AG04450 (cell line): Measurements from ENCODE around the gene MPDU1. TPM values are rescaled to one million over a fixed set of nuclear protein-coding genes. Genes with fewer than 3 reads are reported as not detected.

Experiments used
- CTCF ChIA-PET: fragments of 300-600, 350-600 bp; formaldehyde crosslinking; extraction: SDS; loops from one replicate; lab custom pipeline; 2022; ENCODE audit warnings: antibody characterized with exemption, inconsistent platforms; lab: Charles Lee
- POLR2A ChIA-PET: fragments of 350-600 bp; formaldehyde crosslinking; extraction: SDS; loops from one replicate; lab custom pipeline; 2021; ENCODE audit warnings: antibody characterized with exemption, inconsistent platforms; lab: Yijun Ruan, JAX
- DNase-seq: peaks from one replicate; pipeline ENCODE4 v3.0.0-alpha.2; 2011; ENCODE audit warnings: low read depth, low spot score
- H3K27ac ChIP-seq: one replicate; pipeline ENCODE4 v1.5.1; 2012; ENCODE audit warnings: low read depth, low read length, control low read depth
- H3K27me3 ChIP-seq: one replicate; pipeline ENCODE4 v1.6.0; 2012; ENCODE audit warnings: low read length; ENCODE audit not compliant: control insufficient read depth, insufficient read depth
- H3K4me3 ChIP-seq: 2 replicates; pipeline ENCODE4 v1.5.1; 2011; ENCODE audit warnings: mild to moderate bottlenecking, low read depth, low read length, control low read depth
- H3K9me3 ChIP-seq: 2 replicates; pipeline ENCODE4 v1.5.1; 2012; ENCODE audit warnings: low read length; ENCODE audit not compliant: control insufficient read depth, insufficient read depth
- CTCF ChIP-seq: IDR thresholded peaks from 2 replicates; pipeline ENCODE4 v1.5.1; 2011; ENCODE audit warnings: low read depth, low read length, control low read depth, inconsistent platforms
- polyA plus RNA-seq: library from polyadenylated mRNA; depleted of rRNA; stranded (reverse); fragments of >200 nt; gene quantifications from 2 replicates; pipeline ENCODE4 v1.2.3, GENCODE V29; 2011

The MPDU1 gene
- polyA plus RNA-seq, 1 experiment = 131 TPM

- Histone ChIP-seq H3K9me3 (peaks cover 8% of the 10 kb centered on the region; the same call in 1 of the 2 replicates), H3K4me3 (peak overlapping the region; percentile 29), H3K27ac (peak overlapping the region; percentile 89), H3K27me3 (no peaks in the 10 kb centered on the region)
- DNase-seq = no peak
- POLR2A ChIA-PET = interaction anchor here (0.9 to 3.2 kb wide), 6 partner anchors 7 to 176 kb away, joined by 3 to 22 read pairs (median 4); partner anchors contain the start of genes SENP3, SOX15, TP53 and WRAP53
- CTCF ChIA-PET = interaction anchor here (1.5 to 1.9 kb wide), 2 partner anchors 9 to 19 kb away, joined by 4 to 8 read pairs; no protein-coding TSS in a partner anchor
- TF ChIP-seq CTCF = no peak
Observed at GRCh38 chr17:7579834-7580603, 3.6 kb upstream of the MPDU1 start.

DNA sequence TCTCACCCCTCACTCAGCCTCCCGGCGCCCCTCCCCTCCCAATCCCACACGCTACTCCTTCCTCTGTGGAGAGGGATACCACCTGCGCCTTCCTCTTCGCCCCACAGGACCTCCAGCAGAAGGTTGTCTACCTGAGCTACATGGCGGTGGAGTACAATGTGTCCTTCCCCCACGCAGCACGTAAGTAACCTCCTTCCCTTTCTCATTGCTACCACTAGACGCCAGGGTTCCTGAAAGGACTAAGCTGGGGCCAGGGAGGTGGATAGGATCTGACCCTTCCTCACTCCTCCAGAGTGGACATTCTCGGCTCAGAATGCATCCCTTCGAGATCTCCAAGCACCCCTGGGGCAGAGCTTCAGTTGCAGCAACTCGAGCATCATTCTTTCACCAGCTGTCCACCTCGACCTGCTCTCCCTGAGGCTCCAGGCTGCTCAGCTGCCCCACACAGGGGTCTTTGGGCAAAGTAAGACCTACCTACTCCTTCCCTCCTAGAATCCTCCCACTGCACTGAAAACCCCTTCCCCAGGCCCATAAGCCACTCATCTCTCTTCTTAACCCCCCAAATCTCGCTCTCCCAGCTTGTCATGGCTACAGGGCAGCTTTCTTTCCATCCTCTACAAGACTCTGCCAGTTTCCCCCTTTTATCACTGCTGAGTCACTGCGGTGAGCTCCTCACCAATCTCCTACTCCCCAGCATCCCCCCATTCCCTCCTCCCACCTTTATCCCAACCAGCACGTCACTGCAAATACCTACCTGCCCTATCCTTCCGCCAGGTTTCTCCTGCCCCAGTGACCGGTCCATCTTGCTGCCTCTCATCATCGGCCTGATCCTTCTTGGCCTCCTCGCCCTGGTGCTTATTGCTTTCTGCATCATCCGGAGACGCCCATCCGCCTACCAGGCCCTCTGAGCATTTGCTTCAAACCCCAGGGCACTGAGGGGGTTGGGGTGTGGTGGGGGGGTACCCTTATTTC lies 2.8 kb upstream of the MPDU1 start:
- Histone ChIP-seq H3K4me3 (no peak overlapping the region), H3K27ac (no peak overlapping the region), H3K27me3 (no peaks in the 10 kb centered on the region), H3K9me3 (peaks cover 8% of the 10 kb centered on the region; the same call in 1 of the 2 replicates)
- no peak for DNase-seq
- no peak for TF ChIP-seq CTCF
- ChIA-PET POLR2A (interaction anchor here (0.7 to 3.2 kb wide), 2 partner anchors 8 to 106 kb away, joined by 4 to 17 read pairs; partner anchors contain the start of genes TP53 and WRAP53), CTCF (interaction anchor here (1.0 to 1.9 kb wide), 2 partner anchors 8 kb away, joined by 5 to 8 read pairs; no protein-coding TSS in a partner anchor)

GRCh38 chr17:7582396-7583252 lies 1.0 kb upstream of the MPDU1 start:
- ChIA-PET POLR2A (interaction anchor here (0.5 to 2.2 kb wide), 5 partner anchors 9 to 276 kb away, joined by 3 to 44 read pairs (median 4); partner anchors contain the start of genes NEURL4, SAT2 and TP53), CTCF (interaction anchor here (1.0 kb wide), 1 partner anchor 22 kb away, joined by 7 read pairs; the partner anchor contains the start of gene SENP3)
- DNase-seq = no peak

More at GRCh38 chr17:7582396-7583252, 1.0 kb upstream of the MPDU1 start:
- Histone ChIP-seq H3K4me3 (peak overlapping the region; percentile 92), H3K27ac (peak overlapping the region; percentile 97), H3K9me3 (peaks cover 8% of the 10 kb centered on the region; the same call in 1 of the 2 replicates), H3K27me3 (no peaks in the 10 kb centered on the region)
- TF ChIP-seq CTCF = no peak
